ENCODE data around the gene RPL5. TPM values are rescaled to one million over a fixed set of nuclear protein-coding genes. Genes with fewer than 3 reads are reported as not detected.

The RPL5 gene
- total RNA-seq, 1 experiment from 2014 or later = 1,607 TPM

DNA sequence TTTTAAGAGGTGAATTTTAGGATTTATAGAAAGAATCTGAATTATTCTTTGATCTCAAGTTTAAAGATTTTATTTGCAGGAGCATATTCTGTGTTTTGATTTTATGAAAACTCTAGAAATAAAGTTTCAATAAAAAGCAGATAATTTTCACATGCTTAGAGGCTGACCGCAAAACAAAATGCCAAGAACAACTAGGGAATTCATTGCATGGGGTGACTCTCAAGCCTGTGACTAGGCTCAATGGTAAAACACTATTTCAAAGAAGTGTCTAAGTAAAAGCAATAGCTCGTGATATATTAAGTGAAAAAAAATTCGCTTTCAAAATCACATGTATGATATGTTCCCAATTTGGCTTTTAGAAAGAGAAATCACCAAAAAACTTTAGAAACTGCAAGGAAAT, 49.6 kb downstream of the RPL5 start:
- Mint-ChIP-seq H3K27ac (ENCODE audit: low read depth, unreplicated experiment) (no peak overlapping the region), H3K27me3 (ENCODE audit: insufficient read depth, unreplicated experiment) (no peaks in the 10 kb centered on the region), H3K9me3 (ENCODE audit: unreplicated experiment) (peaks cover 4% of the 10 kb centered on the region), H3K4me3 (ENCODE audit: unreplicated experiment) (no peak overlapping the region), H3K36me3 (ENCODE audit: insufficient read depth, unreplicated experiment) (no peaks in the 10 kb centered on the region), H3K4me1 (ENCODE audit: insufficient read depth, unreplicated experiment) (no peaks in the 10 kb centered on the region)
- intact Hi-C loops (cut with micrococcal nuclease) = loop anchor here (2.0 kb wide), 1 partner anchor 19 kb away; no protein-coding TSS in a partner anchor
- POLR2A ChIA-PET = no interaction called here
- no peak for DNase-seq (ENCODE audit: unreplicated experiment)
- BruUV-seq (replicated peaks) = no TSS peak
- no peak for TF ChIP-seq CTCF (IDR thresholded peaks at IDR 0.05; ENCODE audit: unreplicated experiment)
- CTCF ChIA-PET = interaction anchor here (0.7 to 0.8 kb wide), 2 partner anchors 14 to 820 kb away, joined by 4 read pairs; no protein-coding TSS in a partner anchor

DNA sequence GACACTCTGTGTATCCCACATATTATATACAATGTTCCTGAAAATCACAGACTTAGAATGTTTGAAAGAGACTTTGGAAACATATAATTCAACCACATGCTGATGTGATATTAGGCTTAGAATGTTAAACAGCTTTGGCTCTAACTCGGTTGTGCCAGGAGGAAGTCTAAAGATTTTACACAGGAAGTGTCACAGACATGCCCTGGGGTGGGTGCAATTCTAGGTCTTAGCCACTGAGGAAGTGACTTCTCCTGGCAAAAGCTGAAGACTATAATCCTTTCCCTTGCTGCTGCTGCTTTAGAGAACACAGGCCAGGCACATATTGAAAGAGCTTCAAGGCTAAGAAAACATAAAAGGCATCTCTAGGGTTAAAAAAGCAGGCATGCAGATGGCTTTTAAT, 51.0 kb downstream of the RPL5 start:
- CTCF ChIA-PET = interaction anchor here (2.4 kb wide), 1 partner anchor 24 kb away, joined by 7 read pairs; no protein-coding TSS in a partner anchor

GRCh38 chr1:92883297-92883696, 51.5 kb downstream of the RPL5 start:
- Mint-ChIP-seq H3K9me3 (ENCODE audit: unreplicated experiment) (peaks cover 10% of the 10 kb centered on the region), H3K4me1 (ENCODE audit: insufficient read depth, unreplicated experiment) (no peaks in the 10 kb centered on the region), H3K27me3 (ENCODE audit: insufficient read depth, unreplicated experiment) (no peaks in the 10 kb centered on the region), H3K27ac (ENCODE audit: low read depth, unreplicated experiment) (no peak overlapping the region), H3K36me3 (ENCODE audit: insufficient read depth, unreplicated experiment) (no peaks in the 10 kb centered on the region), H3K4me3 (ENCODE audit: unreplicated experiment) (no peak overlapping the region)
- CTCF ChIA-PET = interaction anchor here (2.4 kb wide), 1 partner anchor 24 kb away, joined by 7 read pairs; no protein-coding TSS in a partner anchor
- intact Hi-C loops (cut with micrococcal nuclease) = no loop called here
- DNase-seq (ENCODE audit: unreplicated experiment) = no peak
- POLR2A ChIA-PET = interaction anchor here (0.6 to 1.1 kb wide), 2 partner anchors 77 to 251 kb away, joined by 3 read pairs; no protein-coding TSS in a partner anchor
- BruUV-seq (replicated peaks) = no TSS peak
- TF ChIP-seq CTCF (IDR thresholded peaks at IDR 0.05; ENCODE audit: unreplicated experiment) = no peak

More for the DNA sequence above, 51.0 kb downstream of the RPL5 start:
- Mint-ChIP-seq H3K4me3 (ENCODE audit: unreplicated experiment) (no peak overlapping the region), H3K36me3 (ENCODE audit: insufficient read depth, unreplicated experiment) (no peaks in the 10 kb centered on the region), H3K27me3 (ENCODE audit: insufficient read depth, unreplicated experiment) (no peaks in the 10 kb centered on the region), H3K9me3 (ENCODE audit: unreplicated experiment) (peaks cover 5% of the 10 kb centered on the region), H3K4me1 (ENCODE audit: insufficient read depth, unreplicated experiment) (no peaks in the 10 kb centered on the region), H3K27ac (ENCODE audit: low read depth, unreplicated experiment) (no peak overlapping the region)
- POLR2A ChIA-PET = interaction anchor here (1.1 kb wide), 1 partner anchor 77 kb away, joined by 3 read pairs; no protein-coding TSS in a partner anchor
- intact Hi-C loops (cut with micrococcal nuclease) = no loop called here
- no TSS peak for BruUV-seq (replicated peaks)
- TF ChIP-seq CTCF (IDR thresholded peaks at IDR 0.05; ENCODE audit: unreplicated experiment) = no peak
- no peak for DNase-seq (ENCODE audit: unreplicated experiment)

GRCh38 chr1:92884195-92884594, 52.4 kb downstream of the RPL5 start:
- no peak for TF ChIP-seq CTCF (IDR thresholded peaks at IDR 0.05; ENCODE audit: unreplicated experiment)
- CTCF ChIA-PET = interaction anchor here (0.7 to 2.4 kb wide), 2 partner anchors 25 to 84 kb away, joined by 4 to 7 read pairs; no protein-coding TSS in a partner anchor
- no peak for DNase-seq (ENCODE audit: unreplicated experiment)
- H3K9me3 Mint-ChIP-seq (ENCODE audit: unreplicated experiment) = peaks cover 19% of the 10 kb centered on the region
- H3K4me1 Mint-ChIP-seq (ENCODE audit: insufficient read depth, unreplicated experiment) = no peaks in the 10 kb centered on the region
- intact Hi-C loops (cut with micrococcal nuclease) = no loop called here
- POLR2A ChIA-PET = interaction anchor here (1.0 to 1.2 kb wide), 2 partner anchors 14 to 66 kb away, joined by 3 read pairs; no protein-coding TSS in a partner anchor
- no peak overlapping the region for H3K4me3 Mint-ChIP-seq (ENCODE audit: unreplicated experiment)
- BruUV-seq (replicated peaks) = no TSS peak
- no peaks in the 10 kb centered on the region for H3K36me3 Mint-ChIP-seq (ENCODE audit: insufficient read depth, unreplicated experiment)
- H3K27ac Mint-ChIP-seq (ENCODE audit: low read depth, unreplicated experiment) = no peak overlapping the region
- H3K27me3 Mint-ChIP-seq (ENCODE audit: insufficient read depth, unreplicated experiment) = no peaks in the 10 kb centered on the region

Measured in MCF 10A (cell line).